NCI-H2227 treated with DMSO at 0.1 percent for 48 hours (cell line): ENCODE data around the gene FGD3.
"Not testable (repeated sequence)": the region's sequence is repeated elsewhere in the genome, so short reads cannot be mapped to it uniquely, and the experiment has no call there.

ENCODE experiments used
- DNase-seq: peaks from one replicate; lab custom pipeline; 2025; lab: John Stamatoyannopoulos, UW

Gene FGD3, protein sequence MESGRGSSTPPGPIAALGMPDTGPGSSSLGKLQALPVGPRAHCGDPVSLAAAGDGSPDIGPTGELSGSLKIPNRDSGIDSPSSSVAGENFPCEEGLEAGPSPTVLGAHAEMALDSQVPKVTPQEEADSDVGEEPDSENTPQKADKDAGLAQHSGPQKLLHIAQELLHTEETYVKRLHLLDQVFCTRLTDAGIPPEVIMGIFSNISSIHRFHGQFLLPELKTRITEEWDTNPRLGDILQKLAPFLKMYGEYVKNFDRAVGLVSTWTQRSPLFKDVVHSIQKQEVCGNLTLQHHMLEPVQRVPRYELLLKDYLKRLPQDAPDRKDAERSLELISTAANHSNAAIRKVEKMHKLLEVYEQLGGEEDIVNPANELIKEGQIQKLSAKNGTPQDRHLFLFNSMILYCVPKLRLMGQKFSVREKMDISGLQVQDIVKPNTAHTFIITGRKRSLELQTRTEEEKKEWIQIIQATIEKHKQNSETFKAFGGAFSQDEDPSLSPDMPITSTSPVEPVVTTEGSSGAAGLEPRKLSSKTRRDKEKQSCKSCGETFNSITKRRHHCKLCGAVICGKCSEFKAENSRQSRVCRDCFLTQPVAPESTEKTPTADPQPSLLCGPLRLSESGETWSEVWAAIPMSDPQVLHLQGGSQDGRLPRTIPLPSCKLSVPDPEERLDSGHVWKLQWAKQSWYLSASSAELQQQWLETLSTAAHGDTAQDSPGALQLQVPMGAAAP

DNA sequence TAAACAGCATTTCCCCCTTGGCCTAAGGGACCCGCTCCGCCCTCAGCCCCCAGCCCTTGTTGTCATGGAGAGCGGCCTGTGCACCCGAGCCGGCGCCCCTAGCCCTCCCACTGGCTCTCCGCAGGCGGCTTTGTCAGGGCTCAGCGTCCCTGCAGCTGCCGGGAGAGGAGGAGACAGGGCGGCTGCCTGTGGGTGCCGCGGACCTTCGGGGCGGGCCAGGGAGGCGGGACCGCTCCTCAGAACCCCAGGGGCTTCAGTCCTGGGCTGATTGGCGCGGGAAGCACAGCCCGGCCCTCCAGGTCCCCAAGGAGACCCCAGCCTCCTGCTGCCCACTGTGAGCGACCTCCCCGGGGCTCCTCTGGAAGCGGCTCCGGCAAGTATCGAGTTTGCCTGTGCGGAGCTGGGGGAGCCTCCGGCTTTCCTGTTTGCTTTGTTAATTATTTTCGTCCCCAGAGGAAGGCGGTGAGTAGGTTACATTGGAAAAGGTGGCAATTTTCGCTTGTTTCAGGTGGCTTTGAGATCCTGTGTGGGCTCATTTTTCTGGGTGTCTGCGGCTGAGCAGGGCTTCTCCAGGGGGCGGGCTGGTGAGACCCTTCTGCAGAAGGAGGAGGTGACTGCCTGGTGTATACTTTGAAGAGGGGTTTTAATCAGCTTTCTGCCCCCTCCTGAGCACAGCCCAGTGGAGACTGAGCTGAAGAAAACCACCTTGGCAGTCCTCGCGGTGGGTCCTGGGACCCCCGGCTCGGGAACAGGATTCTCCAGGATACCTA, at the start of gene FGD3:
Gene FGD3, plus strand, starts transcription at position 256 of the 770 bp plus-strand sequence. CDS start 28,734 bp downstream, outside the sequence.
- DNase-seq = no peak

DNA sequence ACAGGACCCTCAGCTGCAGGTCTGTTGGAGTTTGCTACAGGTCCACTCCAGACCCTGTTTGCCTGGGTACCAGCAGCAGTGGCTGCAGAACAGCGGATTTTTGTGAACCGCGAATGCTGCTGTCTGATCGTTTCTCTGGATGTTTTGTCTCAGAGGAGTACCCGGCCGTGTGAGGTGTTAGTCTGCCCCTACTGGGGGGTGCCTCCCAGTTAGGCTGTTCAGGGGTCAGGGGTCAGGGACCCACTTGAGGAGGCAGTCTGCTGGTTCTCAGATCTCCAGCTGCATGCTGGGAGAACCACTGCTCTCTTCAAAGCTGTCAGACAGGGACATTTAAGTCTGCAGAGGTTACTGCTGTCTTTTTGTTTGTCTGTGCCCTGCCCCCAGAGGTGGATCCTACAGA, 42.2 kb upstream of the FGD3 start:
- not testable (repeated sequence) for DNase-seq

- no peak for DNase-seq
These were observed 35.5 kb upstream of the FGD3 start for GRCh38 chr9:92911511-92912475.

DNA sequence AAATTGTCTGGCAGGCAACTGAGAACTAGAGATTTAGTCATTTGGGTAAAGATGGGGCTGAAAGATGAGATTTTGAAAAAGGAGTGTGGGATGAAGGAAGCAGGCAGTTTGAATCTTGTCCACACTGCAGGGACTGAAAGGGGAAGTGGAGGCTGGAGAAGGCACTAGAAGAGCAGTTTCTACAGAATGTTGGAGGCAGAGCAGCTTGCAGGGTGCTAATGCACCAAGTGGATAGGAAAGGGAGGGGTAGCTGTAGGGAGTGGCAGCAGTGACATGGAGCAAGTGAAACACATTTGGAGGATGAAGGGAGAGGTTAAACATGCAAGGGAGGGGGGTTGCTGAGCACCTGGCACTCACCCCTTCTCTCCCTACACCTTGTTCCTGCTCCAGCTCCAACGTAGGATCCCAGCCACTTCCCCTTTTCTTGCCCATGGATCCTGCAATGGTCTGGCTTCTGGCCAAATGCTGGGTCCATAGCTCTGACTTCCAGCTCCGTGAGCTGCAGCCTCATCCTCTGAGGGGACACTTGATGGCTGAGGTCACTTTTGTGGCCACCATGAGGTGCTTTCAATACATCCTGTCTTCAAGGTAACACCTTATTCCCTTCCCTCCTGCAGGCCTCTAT, 30.0 kb upstream of the FGD3 start:
- DNase-seq = no peak

GRCh38 chr9:92920437-92920836, 26.9 kb upstream of the FGD3 start:
- DNase-seq = no peak

DNA sequence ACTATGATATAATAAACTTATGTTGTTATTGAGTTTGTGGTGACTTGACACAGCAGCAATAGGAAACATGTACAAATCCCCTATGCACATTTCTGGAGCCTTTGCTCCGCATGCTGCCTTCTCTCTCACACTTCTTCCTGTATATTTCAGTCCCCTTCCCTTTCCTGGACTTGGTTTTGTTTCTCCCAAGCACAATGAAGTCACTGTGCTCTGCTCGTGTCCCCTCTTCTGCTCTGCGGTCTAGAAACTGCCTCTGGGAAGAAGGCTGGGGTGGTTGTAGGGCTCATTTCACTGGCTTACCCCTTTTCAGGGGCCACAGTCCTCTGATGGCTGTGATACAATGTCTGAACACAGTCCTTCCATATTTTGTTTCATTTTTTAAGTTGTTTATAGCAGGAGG, 15.7 kb upstream of the FGD3 start:
- DNase-seq = no peak

DNA sequence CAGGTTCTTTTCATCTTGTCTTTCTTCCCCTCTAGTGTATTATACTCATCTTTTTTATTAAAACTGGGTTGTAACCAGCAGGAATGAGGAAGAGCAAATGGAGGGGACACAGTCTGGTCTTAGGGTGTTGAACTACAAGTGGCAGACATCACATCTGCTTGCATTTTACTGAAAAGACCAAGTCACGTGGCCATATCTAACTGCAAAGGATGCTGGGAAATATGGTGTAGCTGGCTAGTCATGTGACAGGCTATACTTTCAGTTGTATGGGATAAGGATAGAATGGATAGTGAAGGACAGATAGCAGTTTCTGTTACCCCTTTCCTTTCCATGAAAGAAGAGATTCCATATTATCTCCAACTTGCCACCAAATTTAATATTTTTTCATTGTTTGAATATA, 13.0 kb upstream of the FGD3 start:
- no peak for DNase-seq

DNA sequence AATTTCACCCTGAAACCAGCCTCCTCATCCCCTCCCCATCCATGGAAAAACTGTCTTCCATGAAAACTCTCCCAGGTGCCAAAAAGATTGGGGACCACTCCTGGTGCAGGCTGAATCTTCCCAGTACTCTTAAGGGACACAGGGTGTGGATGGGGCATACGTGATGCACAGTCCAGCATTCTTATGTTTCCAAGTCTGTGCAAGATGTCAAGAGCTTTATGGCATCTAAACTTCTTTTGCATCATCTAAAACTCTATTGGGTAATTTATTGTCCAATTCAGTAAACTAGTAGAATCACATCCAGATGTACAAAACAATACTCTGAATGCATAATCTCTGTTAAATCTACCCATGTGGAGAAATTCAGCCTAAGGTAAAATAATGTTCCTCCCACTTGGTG, 9.3 kb upstream of the FGD3 start:
- no peak for DNase-seq

GRCh38 chr9:92941861-92942260, 5.5 kb upstream of the FGD3 start:
- DNase-seq = no peak

GRCh38 chr9:92942688-92943616, 4.4 kb upstream of the FGD3 start:
- no peak for DNase-seq

DNA sequence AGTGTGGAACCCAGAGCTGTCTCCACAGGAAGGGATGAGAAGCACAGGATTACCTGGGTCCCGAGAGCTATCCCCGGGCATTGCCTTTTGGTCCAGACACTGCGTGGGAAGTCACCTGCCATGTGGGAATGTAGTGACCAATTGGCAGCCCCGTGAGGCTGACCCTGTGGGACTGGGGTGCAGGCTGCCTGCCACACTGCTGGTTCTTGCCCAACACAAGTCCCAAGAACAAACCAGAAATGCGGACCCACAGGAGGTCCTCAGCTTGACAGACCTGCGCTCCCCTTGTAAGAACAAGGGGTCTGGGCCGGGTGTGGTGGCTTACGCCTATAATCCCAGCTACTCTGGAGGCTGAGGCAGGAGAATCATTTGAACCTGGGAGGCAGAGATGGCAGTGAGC, 2.4 kb upstream of the FGD3 start:
- DNase-seq = no peak

GRCh38 chr9:92945796-92946195, 1.5 kb upstream of the FGD3 start:
- DNase-seq = no peak

DNA sequence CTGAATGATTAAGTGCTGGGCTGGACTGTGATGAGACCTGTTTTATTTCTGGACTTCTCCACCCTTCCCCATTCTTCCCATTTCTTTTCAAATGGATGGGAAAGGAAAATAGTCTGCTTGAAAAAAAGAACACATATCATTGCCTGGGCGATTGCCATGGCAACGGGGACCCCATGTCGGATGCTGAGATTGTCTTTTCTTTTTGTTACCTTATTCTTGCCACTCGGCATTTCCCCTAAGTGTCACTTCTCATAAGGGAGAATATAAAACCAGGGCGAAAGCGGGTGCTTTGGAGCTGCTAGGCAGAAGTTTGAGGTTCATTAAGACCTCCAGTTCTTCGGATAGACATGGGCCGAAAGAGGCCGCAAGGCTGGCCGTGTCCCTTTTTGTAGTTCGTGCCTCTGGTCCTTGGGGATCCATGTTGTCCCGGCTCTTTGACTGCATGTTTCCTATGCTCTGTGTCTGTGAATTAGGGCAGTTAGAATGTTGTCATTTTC, 763 bp downstream of the FGD3 start:
- DNase-seq = no peak

- no peak for DNase-seq
These were observed 1.3 kb downstream of the FGD3 start for GRCh38 chr9:92948632-92949031.

DNA sequence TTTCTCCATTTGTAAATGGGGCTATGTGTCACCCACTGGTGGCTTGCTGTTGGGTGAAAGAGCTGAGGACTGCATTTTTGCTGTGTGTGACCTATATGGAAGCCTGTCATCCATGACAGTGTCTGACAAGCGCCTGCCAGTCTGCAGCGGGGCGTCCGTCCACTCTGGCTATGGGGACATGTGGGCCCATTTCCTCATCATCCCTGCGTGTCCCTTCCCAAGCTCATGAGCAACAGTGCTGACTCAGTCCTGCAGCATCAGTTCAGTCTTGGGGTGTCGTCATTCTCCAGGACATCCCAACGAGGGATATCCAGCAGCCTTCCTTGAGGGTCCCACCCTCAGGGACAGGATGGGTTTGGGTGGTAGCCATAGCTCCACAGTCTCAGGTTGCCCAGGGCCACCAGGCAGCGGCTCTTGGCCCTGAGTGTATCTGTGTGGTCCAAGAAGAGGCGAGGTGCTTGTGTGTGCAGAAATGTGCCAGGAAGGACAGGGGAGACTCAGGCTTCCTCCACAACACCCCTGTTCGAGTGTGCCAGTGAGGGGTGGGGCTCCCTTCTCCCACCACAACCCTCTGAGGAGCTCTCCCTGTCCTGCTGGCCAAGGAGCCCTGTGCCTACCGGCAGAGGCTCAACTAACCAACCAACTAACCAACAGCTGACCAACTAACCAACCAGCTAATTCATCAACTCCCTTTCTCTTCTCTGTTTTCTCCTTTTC, 2.1 kb downstream of the FGD3 start:
- no peak for DNase-seq

DNA sequence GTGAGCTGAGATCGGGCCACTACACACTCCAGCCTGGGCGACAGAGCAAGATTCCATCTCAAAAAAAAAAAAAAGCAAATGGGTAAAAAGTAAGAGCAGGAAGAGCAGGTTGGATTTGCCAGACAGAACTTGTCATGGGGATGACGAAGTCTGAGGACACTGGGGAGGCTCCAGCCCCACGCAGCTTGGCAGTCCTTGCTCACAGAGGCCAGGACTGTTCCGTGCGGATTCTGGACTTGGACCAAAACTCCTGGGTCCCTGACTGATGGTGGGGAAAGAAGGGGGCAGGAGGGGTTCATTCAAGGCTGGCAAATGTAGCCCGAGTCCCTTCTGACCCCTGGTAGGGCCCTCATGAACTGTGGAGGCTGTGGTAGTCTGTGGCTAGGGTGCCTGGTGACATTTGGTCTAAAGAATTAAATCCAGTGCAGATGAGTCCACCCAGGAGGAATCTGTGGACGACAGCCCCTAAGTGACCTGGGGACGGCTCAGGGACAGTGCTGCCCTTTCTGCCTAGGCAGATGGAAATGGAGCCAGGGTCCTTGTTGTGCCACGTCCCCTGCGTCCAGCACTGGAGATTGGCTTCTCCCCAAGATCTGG, 3.1 kb downstream of the FGD3 start:
- DNase-seq = no peak

DNA sequence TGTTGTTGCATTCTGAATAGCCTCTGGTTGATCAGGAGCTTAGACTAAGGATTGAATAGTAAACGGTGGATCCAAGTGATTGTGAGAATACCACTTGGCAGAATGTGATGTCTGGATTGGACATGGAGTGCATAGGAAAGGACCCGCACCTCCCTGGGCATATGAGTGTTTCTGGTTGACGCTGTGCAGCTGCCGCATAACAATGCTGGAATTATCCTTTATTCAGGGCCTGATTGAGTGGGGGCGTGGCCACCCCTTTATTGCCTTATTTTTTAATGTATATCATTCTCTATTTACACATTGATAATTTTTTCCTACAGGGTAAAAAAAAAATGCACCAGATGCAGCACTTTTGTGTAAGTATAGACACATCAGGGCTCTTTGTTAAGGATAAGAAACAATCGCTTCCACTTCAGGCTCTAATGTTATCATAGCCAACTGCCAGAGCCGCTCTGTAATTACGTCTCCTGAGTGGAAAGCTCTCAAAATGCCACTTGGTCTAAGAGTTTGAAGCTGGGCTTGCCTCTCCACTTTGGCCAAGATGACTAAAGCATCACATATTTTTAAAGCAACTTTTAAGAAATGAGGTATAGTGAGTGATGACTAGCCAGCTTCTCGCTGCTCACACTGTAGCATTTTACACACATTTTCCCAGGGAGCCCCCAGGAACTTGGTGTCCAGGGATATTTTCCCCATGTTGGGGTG, 5.7 kb downstream of the FGD3 start:
- peak; percentile 88 for DNase-seq
